Neural cell (in vitro differentiated cells): ENCODE measurements around the gene FSTL1. TPM values are rescaled to one million over a fixed set of nuclear protein-coding genes. Genes with fewer than 3 reads are reported as not detected.

Experiments used
- H2AFZ ChIP-seq: fragments of 200-600, 300-800 bp; sonication (generic), shearing (Covaris generic); 2 replicates; pipeline ENCODE4 v1.6.0; 2014; ENCODE audit warnings: low read depth, mild to moderate bottlenecking, antibody characterized with exemption, low read length, moderate library complexity
- H3F3A ChIP-seq: fragments of 200-600 bp; shearing (Covaris generic); 2 replicates; pipeline ENCODE4 v1.6.1; 2016; ENCODE audit warnings: mild to moderate bottlenecking, moderate library complexity, mixed read lengths, antibody characterized with exemption, low read length; ENCODE audit not compliant: insufficient read depth, poor library complexity, severe bottlenecking
- H3K27ac ChIP-seq: fragments of 200-600, 300-800 bp; sonication (generic), shearing (Covaris generic); 2 replicates; pipeline ENCODE4 v1.5.1; 2014; ENCODE audit warnings: mild to moderate bottlenecking, low read length, moderate library complexity
- H3K27me3 ChIP-seq: fragments of 300-800, 200-600 bp; sonication (generic), shearing (Covaris generic); 2 replicates; pipeline ENCODE4 v1.6.0; 2014; ENCODE audit warnings: mild to moderate bottlenecking, low read depth, low read length, moderate library complexity; ENCODE audit not compliant: insufficient read depth
- H3K36me3 ChIP-seq: fragments of 300-800, 200-600 bp; sonication (generic), shearing (Covaris generic); 2 replicates; pipeline ENCODE4 v1.5.1; 2014; ENCODE audit warnings: mild to moderate bottlenecking, antibody characterized with exemption, low read length, moderate library complexity; ENCODE audit not compliant: insufficient read depth
- H3K4me2 ChIP-seq: fragments of 300-800, 200-600 bp; sonication (generic), shearing (Covaris generic); 2 replicates; pipeline ENCODE4 v1.6.0; 2014; ENCODE audit warnings: mild to moderate bottlenecking, low read length
- H3K4me3 ChIP-seq: fragments of 300-800, 200-600 bp; sonication (generic), shearing (Covaris generic); 2 replicates; pipeline ENCODE4 v1.5.1; 2014; ENCODE audit warnings: mild to moderate bottlenecking, low read length, moderate library complexity
- H3K79me2 ChIP-seq: fragments of 200-600 bp; shearing (Covaris generic); replicated peaks from 2 replicates; pipeline ENCODE4 v1.6.0; 2014; ENCODE audit warnings: mild to moderate bottlenecking, low read length, moderate library complexity; ENCODE audit not compliant: insufficient read depth
- H3K9ac ChIP-seq: fragments of 300-800, 200-600 bp; sonication (generic), shearing (Covaris generic); 2 replicates; pipeline ENCODE4 v1.6.1; 2016; ENCODE audit warnings: mild to moderate bottlenecking, low read length, mixed read lengths
- H3K9me2 ChIP-seq: fragments of 200-600 bp; shearing (Covaris generic); 2 replicates; pipeline ENCODE4 v1.6.1; 2016; ENCODE audit warnings: mild to moderate bottlenecking, low read length, mixed read lengths; ENCODE audit not compliant: insufficient read depth
- H3K9me3 ChIP-seq: fragments of 200-600, 300-800 bp; sonication (generic), shearing (Covaris generic); 2 replicates; pipeline ENCODE4 v1.6.1; 2016; ENCODE audit warnings: mild to moderate bottlenecking, mixed run types, low read length, moderate library complexity, mixed read lengths
- H4K20me1 ChIP-seq: fragments of 200-600 bp; shearing (Covaris generic); 2 replicates; pipeline ENCODE4 v1.6.1; 2016; ENCODE audit warnings: mild to moderate bottlenecking, mixed run types; ENCODE audit not compliant: insufficient read depth
- EP300 ChIP-seq: fragments of 450-650 bp; conservative IDR thresholded peaks from 2 replicates; pipeline ENCODE4 v1.6.1; 2014; ENCODE audit warnings: antibody characterized with exemption, mild to moderate bottlenecking, moderate library complexity; ENCODE audit not compliant: poor library complexity, severe bottlenecking
- EZH2 ChIP-seq: fragments of 200-600, 300-800 bp; shearing (Covaris generic), sonication (generic); IDR thresholded peaks from 2 replicates; pipeline ENCODE4 v1.6.1; 2014; ENCODE audit warnings: antibody characterized with exemption, low read length, borderline replicate concordance, mild to moderate bottlenecking; ENCODE audit not compliant: insufficient read depth, poor library complexity, severe bottlenecking
- MXI1 ChIP-seq: fragments of 450-650 bp; conservative IDR thresholded peaks from 2 replicates; pipeline ENCODE4 v1.6.1; 2014; ENCODE audit warnings: antibody characterized with exemption, mild to moderate bottlenecking; ENCODE audit not compliant: poor library complexity, severe bottlenecking
- POLR2AphosphoS5 ChIP-seq: IDR thresholded peaks from 2 replicates; pipeline ENCODE4 v1.6.1; 2012
- RAD21 ChIP-seq: fragments of 450-650 bp; conservative IDR thresholded peaks from 2 replicates; pipeline ENCODE4 v1.6.1; 2014; ENCODE audit warnings: antibody characterized with exemption, mild to moderate bottlenecking, moderate library complexity
- SMC3 ChIP-seq: fragments of 450-650 bp; conservative IDR thresholded peaks from 2 replicates; pipeline ENCODE4 v1.6.1; 2014; ENCODE audit warnings: antibody characterized with exemption, mild to moderate bottlenecking, moderate library complexity; ENCODE audit not compliant: poor library complexity
- TAF1 ChIP-seq: IDR thresholded peaks from 2 replicates; pipeline ENCODE4 v1.6.1; 2012; ENCODE audit warnings: low read depth
- polyA plus RNA-seq: library from polyadenylated mRNA; depleted of rRNA; stranded (reverse); fragments of >200 nt; gene quantifications from 2 replicates; pipeline ENCODE4 v1.2.3, GENCODE V29; 2014
- TF ChIP-seq, protein P1 (sequence below): fragments of 450-650 bp; IDR thresholded peaks from 2 replicates; pipeline ENCODE4 v1.5.1; 2014; ENCODE audit warnings: antibody characterized with exemption, mild to moderate bottlenecking, moderate library complexity; ENCODE audit not compliant: poor library complexity, severe bottlenecking
- TF ChIP-seq, protein P2 (sequence below): IDR thresholded peaks from 2 replicates; pipeline ENCODE4 v1.6.1; 2012; ENCODE audit warnings: borderline replicate concordance

FSTL1 gene
- polyA plus RNA-seq, 1 donor from 2014 or later: 12.3 TPM

DNA sequence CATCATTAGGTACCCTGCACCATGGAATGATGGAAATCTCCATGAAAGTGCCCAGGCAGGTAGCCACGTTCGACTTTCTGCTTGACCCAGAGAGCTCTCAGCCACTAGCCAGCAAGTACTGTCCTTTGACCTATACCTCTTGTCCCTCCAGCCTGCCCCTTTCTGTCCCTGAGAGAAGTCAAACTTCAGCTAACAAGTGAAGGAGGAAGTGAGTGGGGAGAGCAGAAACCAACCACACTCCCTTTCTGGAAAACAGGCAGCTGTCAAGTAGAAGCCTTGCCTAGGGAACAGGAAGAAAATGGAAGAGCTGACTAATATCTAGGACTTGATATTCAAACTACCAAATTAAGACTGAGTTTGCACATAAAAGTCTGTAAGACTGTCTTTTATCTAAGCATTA is 30.3 kb upstream of the FSTL1 start:
- H3K4me2 ChIP-seq: no peak overlapping the region
- no peak overlapping the region for H3K9ac ChIP-seq
- no peaks in the 10 kb centered on the region for H3F3A ChIP-seq
- H3K79me2 ChIP-seq: no peaks in the 10 kb centered on the region
- no peaks in the 10 kb centered on the region for H4K20me1 ChIP-seq
- H3K27me3 ChIP-seq: no peaks in the 10 kb centered on the region
- TF ChIP-seq, protein P1, sequence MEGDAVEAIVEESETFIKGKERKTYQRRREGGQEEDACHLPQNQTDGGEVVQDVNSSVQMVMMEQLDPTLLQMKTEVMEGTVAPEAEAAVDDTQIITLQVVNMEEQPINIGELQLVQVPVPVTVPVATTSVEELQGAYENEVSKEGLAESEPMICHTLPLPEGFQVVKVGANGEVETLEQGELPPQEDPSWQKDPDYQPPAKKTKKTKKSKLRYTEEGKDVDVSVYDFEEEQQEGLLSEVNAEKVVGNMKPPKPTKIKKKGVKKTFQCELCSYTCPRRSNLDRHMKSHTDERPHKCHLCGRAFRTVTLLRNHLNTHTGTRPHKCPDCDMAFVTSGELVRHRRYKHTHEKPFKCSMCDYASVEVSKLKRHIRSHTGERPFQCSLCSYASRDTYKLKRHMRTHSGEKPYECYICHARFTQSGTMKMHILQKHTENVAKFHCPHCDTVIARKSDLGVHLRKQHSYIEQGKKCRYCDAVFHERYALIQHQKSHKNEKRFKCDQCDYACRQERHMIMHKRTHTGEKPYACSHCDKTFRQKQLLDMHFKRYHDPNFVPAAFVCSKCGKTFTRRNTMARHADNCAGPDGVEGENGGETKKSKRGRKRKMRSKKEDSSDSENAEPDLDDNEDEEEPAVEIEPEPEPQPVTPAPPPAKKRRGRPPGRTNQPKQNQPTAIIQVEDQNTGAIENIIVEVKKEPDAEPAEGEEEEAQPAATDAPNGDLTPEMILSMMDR: no peak
- TF ChIP-seq RAD21: no peak
- TF ChIP-seq, protein P2, sequence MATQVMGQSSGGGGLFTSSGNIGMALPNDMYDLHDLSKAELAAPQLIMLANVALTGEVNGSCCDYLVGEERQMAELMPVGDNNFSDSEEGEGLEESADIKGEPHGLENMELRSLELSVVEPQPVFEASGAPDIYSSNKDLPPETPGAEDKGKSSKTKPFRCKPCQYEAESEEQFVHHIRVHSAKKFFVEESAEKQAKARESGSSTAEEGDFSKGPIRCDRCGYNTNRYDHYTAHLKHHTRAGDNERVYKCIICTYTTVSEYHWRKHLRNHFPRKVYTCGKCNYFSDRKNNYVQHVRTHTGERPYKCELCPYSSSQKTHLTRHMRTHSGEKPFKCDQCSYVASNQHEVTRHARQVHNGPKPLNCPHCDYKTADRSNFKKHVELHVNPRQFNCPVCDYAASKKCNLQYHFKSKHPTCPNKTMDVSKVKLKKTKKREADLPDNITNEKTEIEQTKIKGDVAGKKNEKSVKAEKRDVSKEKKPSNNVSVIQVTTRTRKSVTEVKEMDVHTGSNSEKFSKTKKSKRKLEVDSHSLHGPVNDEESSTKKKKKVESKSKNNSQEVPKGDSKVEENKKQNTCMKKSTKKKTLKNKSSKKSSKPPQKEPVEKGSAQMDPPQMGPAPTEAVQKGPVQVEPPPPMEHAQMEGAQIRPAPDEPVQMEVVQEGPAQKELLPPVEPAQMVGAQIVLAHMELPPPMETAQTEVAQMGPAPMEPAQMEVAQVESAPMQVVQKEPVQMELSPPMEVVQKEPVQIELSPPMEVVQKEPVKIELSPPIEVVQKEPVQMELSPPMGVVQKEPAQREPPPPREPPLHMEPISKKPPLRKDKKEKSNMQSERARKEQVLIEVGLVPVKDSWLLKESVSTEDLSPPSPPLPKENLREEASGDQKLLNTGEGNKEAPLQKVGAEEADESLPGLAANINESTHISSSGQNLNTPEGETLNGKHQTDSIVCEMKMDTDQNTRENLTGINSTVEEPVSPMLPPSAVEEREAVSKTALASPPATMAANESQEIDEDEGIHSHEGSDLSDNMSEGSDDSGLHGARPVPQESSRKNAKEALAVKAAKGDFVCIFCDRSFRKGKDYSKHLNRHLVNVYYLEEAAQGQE: no peak
- no peak for TF ChIP-seq TAF1
- H3K27ac ChIP-seq: no peak overlapping the region
- H3K9me2 ChIP-seq: no peaks in the 10 kb centered on the region
- H2AFZ ChIP-seq: no peak overlapping the region
- no peaks in the 10 kb centered on the region for H3K9me3 ChIP-seq
- no peaks in the 10 kb centered on the region for H3K36me3 ChIP-seq
- no peak overlapping the region for H3K4me3 ChIP-seq

DNA sequence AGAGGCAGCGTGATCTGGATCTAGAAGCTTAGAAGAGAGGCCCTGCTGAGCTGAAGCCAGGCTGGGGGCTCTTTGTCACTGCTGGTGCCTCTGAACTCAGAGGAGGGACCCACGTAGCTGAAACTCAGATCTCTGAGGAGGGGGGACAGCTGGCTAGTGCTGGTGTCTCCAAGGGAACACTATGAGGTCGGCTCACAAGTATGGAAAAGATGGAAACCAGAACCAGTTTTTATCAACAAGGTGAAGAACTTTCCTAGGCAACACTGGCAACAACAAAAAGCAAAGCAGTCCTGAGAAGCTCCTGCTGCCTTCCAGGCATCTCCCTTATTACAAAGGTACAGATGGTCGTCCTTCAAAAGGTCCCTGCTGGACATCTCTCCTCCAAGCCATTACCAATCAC is 27.0 kb upstream of the FSTL1 start:
- Histone ChIP-seq H3K9me2 (no peaks in the 10 kb centered on the region), H3K4me3 (no peak overlapping the region), H3K36me3 (no peaks in the 10 kb centered on the region), H3K79me2 (no peaks in the 10 kb centered on the region), H3K27me3 (no peaks in the 10 kb centered on the region), H3K9ac (no peak overlapping the region), H3K9me3 (no peaks in the 10 kb centered on the region), H4K20me1 (no peaks in the 10 kb centered on the region), H3K4me2 (no peak overlapping the region), H3F3A (no peaks in the 10 kb centered on the region), H2AFZ (no peak overlapping the region), H3K27ac (no peak overlapping the region)
- no peak for TF ChIP-seq EP300
- no peak for TF ChIP-seq TAF1
- no peak for TF ChIP-seq POLR2AphosphoS5
- TF ChIP-seq MXI1: no peak
- TF ChIP-seq, protein P2: no peak
- no peak for TF ChIP-seq EZH2
- TF ChIP-seq, protein P1: no peak
- TF ChIP-seq SMC3: no peak
- no peak for TF ChIP-seq RAD21
